ENCODE results near the gene IQGAP1.
"Not testable (repeated sequence)": the region's sequence is repeated elsewhere in the genome, so short reads cannot be mapped to it uniquely, and the experiment has no call there.

The IQGAP1 gene

DNA sequence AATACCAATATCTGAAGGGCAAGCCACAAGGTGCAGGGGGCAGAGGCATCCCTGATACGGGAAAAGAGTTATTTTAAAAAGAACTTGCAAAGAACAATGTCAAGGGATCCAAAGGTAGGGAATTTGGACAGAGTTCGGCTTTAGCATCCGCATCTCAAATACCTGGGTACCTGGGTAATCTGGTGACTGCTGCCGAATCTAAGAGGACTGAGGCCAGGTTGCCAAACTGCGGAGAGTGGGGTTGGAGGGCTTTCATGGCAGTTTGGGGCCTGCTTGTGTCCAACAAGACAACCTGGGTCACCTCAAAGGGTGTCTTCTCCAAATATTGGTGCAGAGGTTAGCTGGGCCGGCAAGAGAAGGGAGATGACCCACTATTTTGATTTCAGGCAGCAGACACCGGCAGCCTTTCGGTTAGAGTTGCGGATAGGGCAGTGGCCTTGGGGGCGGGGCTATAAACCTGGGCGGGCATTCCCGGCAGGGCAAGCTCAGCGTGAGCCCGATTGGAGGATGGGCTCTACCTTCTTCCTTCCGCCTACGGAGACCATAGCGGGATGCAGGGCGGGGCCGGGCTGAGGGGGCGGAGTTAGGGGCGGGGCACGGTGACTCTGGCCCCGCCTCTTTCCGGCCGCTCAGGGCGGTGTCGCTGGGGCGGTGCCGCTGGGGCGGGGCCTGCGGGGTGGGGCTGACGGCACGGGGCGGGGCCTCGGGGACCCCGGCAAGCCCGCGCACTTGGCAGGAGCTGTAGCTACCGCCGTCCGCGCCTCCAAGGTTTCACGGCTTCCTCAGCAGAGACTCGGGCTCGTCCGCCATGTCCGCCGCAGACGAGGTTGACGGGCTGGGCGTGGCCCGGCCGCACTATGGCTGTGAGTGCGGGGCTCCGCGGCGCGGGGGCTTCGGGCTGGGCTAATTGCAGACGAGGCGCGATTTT lies at the start of gene IQGAP1:
Gene IQGAP1, plus strand, starts transcription at position 709 of the 928 bp plus-strand sequence. Its CDS starts 100 bp downstream, at position 809.
- peak; percentile 91 for DNase-seq (ENCODE audit: low read depth)

DNA sequence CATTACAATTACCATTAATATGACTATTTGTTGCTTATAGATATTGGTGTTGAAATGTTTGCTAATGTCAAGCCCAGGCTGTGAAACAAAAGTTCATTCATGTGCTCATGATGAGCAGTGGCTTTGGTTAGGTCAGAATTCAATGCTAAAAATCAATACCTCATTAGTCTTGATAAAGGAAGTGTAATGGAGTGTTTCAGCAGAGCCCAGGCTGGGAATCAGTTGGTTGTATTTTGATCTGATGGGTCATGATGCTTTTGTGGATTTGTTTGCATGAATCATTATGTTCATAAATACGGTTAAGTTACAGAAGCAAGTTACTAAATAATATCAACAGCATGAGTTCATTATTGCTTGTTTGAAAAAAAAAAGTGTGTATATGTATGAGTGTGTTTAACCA lies 49.5 kb upstream of the IQGAP1 start:
- no peak for DNase-seq (ENCODE audit: low read depth)

DNA sequence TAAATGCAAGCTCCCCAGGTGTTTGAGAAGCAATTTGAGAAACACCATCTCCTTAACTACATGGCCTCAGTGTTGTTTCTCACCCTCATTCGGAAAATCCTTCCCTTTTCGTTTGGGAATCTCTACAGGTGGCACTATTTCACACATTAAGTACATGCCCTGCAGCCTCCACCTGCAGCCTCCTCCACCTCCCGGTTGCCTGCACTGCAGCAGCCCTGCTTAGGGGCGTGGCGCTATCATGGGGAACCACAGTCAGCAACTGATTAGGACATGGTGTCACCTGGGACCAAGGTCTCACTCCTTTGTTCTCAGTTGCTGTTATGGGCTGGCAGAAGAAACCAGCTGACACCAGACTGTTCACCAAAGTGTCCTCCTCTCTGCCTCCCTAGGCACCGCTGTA lies 47.7 kb upstream of the IQGAP1 start:
- DNase-seq (ENCODE audit: low read depth): no peak

- DNase-seq (ENCODE audit: low read depth): no peak
These were observed 44.7 kb upstream of the IQGAP1 start for GRCh38 chr15:90343302-90343790.

DNA sequence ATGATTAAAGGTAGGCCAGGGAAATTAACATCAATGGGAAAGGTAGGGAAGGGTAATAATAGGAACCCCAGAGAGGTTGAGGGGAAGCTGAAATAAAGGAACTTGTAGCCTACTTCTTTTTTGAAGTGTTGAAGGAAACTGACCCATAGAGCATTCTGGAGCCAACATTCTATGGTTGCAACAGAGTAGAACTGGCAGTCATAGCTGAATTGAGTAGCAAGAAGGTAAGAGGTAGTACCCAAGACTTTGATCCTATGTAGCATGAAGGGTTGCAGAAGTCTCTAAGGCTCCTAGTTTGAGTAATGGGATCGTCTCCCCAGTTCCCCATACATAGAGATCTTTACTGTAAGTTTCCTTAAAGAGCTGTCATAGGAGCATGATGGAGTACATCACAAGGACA lies 43.4 kb upstream of the IQGAP1 start:
- no peak for DNase-seq (ENCODE audit: low read depth)

DNA sequence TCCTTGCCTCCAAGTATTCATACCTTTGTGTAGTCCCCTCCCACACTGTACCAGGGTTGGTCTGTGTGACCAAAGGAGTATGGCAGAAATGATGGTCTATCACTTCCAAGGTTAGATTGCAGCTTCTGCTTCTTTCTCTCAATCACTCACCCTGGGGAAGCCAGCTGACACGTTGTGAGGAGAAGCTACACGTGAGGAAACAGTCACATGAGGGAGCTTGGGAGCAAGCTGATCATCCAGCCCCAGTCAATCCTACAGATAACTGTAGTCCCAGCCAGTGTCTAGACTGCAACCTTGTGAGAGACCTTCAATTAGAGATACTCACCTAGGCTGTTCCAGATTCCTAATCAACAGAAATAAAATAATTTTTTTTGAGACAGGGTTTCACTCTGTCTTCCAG lies 42.2 kb upstream of the IQGAP1 start:
- DNase-seq (ENCODE audit: low read depth): no peak

DNA sequence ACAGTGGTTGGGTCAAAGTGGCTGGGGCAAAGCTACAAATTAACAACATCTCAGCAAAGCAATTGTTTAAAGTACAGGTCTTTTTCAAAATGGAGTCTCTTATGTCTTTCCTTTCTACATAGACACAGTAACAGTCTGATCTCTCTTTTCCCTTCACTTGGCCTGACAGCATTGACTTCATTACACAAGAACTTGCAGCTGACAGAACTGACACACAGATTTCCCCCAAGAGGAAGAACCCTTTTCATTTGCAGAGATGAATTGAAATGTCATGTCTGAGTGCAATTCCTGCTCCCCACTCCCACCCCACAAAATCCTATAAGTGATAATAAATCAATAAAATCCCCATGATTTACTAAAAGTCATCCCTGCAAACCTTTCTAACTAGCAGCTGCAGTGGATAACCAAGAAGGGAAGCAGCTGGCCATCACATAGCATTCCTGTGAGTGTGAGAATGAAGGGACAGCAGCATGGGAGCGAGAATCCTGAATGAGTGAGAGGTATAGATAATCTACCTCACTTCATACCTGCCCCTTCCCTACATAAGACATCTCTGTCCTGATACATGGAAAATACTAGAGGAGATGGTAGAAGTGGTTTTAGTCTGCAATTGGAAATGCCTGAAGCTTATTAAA lies 40.5 kb upstream of the IQGAP1 start:
- not testable (repeated sequence) for DNase-seq (ENCODE audit: low read depth)

DNA sequence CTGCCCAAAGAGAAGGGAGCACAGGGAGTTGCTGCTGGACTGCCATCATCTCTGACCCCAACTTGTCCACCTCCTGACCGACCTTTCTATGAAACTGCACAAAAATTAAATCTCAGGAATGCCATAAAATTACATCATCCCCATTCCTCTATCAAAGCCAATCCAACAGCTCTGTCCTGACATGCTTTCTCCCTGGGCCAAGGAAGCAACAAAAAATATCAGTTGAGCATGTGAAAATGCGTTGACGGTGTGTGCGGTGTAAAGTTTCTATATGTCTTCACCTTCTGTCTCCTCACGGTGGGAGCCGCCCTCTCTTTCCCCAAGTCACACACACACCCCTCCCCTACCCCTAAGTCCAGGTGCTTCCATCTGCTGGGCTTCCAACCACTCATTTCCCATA lies 39.6 kb upstream of the IQGAP1 start:
- no peak for DNase-seq (ENCODE audit: low read depth)

DNA sequence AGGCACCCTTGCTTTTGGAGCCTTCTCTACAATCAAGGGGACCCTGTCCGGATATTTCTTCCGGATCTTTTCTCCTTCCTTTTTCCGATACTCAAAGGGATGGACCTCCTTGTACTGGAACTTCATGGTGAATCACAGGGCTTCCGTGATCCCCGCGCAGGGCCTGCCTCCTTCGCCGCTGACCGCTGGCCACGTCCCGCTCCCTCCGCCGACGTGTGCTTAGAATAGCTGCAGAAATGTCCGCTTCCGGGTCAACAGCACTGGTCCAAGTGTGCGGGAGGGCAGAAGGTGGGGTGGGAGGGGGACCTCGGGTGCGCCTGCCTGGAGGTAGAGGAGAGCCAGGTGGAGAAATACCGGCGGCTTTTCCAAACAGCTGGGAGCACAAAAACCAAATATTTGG lies 39.0 kb upstream of the IQGAP1 start:
- DNase-seq (ENCODE audit: low read depth): no peak

- DNase-seq (ENCODE audit: low read depth): no peak
These were observed 38.2 kb upstream of the IQGAP1 start for GRCh38 chr15:90349821-90350220.

GRCh38 chr15:90351479-90352106 lies 36.4 kb upstream of the IQGAP1 start:
- DNase-seq (ENCODE audit: low read depth): no peak

DNA sequence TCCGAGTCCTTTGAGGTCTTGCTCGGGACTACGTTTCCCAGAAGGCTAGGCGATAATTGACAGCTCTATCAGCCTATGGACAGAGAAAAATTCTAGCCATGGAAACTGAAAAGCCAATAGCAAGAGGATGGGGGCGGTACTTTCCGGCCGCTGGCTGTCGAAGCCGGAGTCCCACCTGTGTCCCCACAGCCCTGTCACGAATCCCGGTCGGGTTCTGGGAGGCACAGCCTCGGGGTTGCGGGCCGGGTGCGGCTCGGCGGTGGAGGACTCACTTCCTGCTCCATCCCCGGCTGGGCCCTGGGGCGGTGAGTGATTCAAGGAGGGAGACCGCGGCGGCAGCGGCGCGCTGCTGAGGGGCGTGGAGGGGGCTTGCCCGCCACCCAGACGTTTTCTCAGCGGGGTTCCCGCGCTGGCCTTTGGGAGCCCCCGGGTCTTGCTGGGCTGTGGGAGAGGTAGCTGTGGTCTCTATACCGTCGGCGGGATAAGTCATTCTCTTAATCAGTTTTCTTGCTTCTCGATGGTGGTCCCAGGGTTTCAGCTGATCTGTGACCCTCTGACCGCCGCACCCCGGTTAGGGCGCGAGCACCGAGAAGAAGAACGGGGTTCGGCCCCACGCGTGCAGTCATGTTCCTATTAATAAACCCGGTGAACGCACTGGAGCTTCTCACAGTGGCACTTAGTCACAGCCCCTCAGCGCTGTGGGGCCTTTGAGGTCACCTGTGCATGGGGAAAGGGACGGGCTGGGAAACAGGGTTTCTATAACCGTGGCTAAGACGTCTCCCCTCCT lies 35.7 kb upstream of the IQGAP1 start, which contains the start of gene ZNF774:
Gene ZNF774, plus strand, starts transcription at position 178 of the 787 bp plus-strand sequence. CDS start 2,377 bp downstream, outside the sequence.
- peak; percentile 98 for DNase-seq (ENCODE audit: low read depth)

DNA sequence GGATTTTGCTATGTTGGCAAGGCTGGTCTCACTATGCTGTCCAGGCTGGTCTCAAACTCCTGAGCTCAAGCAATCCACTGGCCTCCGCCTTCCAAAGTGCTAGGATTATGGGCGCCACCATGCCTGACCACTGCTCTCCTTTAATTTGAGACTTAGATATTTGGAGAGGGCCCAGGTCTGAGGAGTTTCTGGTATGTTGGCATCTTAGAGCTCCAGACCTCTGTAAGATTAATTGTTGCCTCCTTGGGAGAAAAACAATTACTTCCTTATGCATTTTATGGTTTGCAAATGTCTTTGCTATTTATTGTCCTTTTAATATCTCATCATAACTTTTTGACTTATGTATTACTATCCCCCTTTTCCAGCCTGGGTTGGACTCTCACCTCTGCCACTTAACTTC lies 33.1 kb upstream of the IQGAP1 start:
- DNase-seq (ENCODE audit: low read depth): no peak

GRCh38 chr15:90358124-90359033 lies 29.7 kb upstream of the IQGAP1 start:
- no peak for DNase-seq (ENCODE audit: low read depth)

DNA sequence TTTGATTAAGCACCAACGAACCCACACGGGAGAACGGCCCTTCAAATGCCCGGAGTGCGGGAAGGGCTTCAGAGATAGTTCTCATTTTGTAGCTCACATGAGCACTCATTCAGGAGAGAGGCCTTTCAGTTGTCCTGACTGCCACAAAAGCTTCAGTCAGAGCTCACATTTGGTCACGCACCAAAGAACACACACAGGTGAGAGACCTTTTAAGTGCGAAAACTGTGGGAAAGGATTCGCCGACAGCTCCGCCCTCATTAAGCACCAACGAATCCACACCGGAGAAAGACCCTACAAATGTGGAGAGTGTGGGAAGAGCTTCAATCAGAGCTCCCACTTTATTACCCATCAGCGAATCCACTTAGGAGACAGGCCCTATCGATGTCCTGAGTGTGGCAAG lies 27.3 kb upstream of the IQGAP1 start:
- DNase-seq (ENCODE audit: low read depth): no peak

- peak; percentile 72 for DNase-seq (ENCODE audit: low read depth)
These were observed 25.2 kb upstream of the IQGAP1 start for GRCh38 chr15:90362936-90363212.

GRCh38 chr15:90364251-90364650 lies 23.8 kb upstream of the IQGAP1 start:
- peak; percentile 61 for DNase-seq (ENCODE audit: low read depth)

DNA sequence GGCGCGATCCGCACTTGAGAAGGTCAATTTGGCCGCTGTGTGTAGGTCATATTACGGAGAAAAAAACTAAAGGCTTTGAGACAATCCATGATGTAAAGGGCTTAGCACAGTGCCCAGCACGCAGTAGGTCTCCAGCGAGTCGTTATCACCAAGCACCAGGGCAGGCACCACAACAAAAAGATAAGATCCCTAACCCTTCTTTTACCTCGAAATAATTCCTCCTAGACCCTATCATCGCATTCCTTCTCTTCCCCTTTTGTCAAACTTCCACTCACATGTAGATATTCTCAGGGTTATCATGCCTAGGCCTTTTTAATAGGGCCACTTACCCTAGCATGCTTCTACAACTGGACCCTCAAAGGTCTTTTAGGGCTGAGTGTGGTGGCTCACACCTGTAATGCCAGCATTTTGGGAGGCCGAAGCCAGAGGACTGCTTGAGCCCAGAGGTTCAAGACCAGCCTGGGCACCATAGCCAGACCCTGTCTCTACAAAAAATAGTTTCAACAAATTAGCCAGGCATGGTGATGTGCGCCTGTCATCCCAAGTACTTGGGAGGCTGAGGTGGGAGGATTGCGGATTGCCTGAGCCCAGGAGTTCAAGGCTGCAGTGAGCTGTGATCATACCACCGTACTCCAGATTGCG lies 22.5 kb upstream of the IQGAP1 start:
- DNase-seq (ENCODE audit: low read depth): no peak

DNA sequence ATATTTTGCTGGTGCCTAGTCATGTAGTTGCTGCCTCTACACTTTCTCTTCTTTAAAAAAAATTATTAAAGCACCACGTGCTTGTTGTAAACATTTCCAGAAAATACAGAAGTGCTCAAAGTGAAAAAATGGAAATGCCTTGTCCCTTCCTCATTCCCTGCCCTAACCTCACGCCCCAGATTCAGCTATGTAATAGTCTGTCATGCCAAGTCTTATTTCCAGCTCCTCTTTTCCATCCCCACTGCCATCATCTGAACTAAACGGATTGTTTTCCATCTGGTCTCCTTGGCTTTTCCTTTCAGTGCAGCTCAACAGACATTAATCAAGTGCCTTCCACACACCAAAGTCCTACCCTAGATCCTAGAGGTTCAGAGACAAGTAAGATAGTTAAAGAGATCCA lies 20.5 kb upstream of the IQGAP1 start:
- no peak for DNase-seq (ENCODE audit: low read depth)

DNA sequence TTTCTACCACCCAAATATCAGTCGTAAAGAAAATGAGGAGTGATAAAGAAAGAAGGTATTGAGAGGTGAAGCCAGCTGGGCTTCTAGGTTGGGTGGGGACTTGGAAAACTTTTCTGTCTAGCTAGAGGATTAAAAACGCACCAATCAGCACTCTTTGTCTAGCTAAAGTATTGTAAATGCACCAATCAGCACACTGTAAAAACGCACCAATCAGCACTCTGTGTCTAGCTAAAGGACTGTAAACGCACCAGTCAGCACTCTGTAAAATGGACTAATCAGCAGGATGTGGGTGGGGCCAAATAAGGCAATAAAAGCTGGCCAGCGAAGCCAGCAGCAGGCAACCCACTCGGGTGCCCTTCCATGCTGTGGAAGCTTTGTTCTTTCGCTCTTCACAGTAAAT lies 13.0 kb upstream of the IQGAP1 start:
- no peak for DNase-seq (ENCODE audit: low read depth)

All from HS-27A (cell line).